Suppressor macrophage treated with lipopolysaccharide for 4 hours (primary cell): ENCODE measurements around the gene TUBB2B.
"Not testable (repeated sequence)": the region's sequence is repeated elsewhere in the genome, so short reads cannot be mapped to it uniquely, and the experiment has no call there.

ENCODE experiments used
- DNase-seq: peaks from one replicate; pipeline ENCODE4 v3.0.0-alpha.2; 2020

The TUBB2B gene

GRCh38 chr6:3178666-3179065 lies 48.8 kb downstream of the TUBB2B start:
- not testable (repeated sequence) for DNase-seq

- peak; percentile 90 for DNase-seq
Measured at GRCh38 chr6:3176562-3177355, 50.7 kb downstream of the TUBB2B start.

GRCh38 chr6:3175715-3176402 lies 51.6 kb downstream of the TUBB2B start:
- no peak for DNase-seq
